Body of pancreas (tissue), 4 donors: ENCODE results near the gene SLC10A7. TPM values are rescaled to one million over a fixed set of nuclear protein-coding genes. Genes with fewer than 3 reads are reported as not detected.

ENCODE experiments used
- ATAC-seq: fragments of 150-250 bp; one replicate; pipeline ENCODE4 v1.9.1; 2016
- DNase-seq, 4 donors: peaks; one replicate each; pipeline ENCODE4 v3.0.0-alpha.2; 2019
- H3K27ac ChIP-seq, 4 donors: fragments of 200-600 bp; sonication (generic); 1 replicate in 3 of 4; 2 replicates in 1 of 4; pipeline versions ENCODE4 v1.5.1 to v1.6.1; 2016 to 2019; ENCODE audit warnings: mild to moderate bottlenecking in 1 of 4, mixed read lengths in 1 of 4, moderate library complexity in 1 of 4
- H3K27me3 ChIP-seq, 2 donors: fragments of 200-600 bp; sonication (generic); one replicate each; pipeline ENCODE4 v1.6.0; 2016; ENCODE audit warnings: mild to moderate bottlenecking in 1 of 2
- H3K36me3 ChIP-seq, 2 donors: fragments of 200-600 bp; sonication (generic); replicated peaks in 1 of 2; 2 replicates each; pipeline ENCODE4 v1.5.1; 2016; ENCODE audit warnings: low read depth in 2 of 2; ENCODE audit not compliant: insufficient read depth in 1 of 2
- H3K4me1 ChIP-seq: fragments of 200-600 bp; sonication (generic); one replicate; pipeline ENCODE4 v1.6.0; 2016
- H3K4me3 ChIP-seq, 2 donors: fragments of 200-600 bp; sonication (generic); 1 replicate in 1 of 2; 2 replicates in 1 of 2; pipeline ENCODE4 v1.5.1; 2016 to 2019
- H3K9me3 ChIP-seq, 3 donors: fragments of 200-600 bp; sonication (generic); 1 replicate in 2 of 3; 2 replicates in 1 of 3; pipeline ENCODE4 v1.5.1; 2016
- CTCF ChIP-seq, 7 experiments: fragments of 450-650 bp in 4 of 7; fragments of 200-600 bp in 3 of 7; sonication (generic) in 3 of 7; IDR thresholded peaks; one replicate each; pipeline ENCODE4 v1.5.1; 2016 to 2019; ENCODE audit warnings: antibody characterized with exemption in 7 of 7
- POLR2A ChIP-seq, 3 donors: fragments of 450-650 bp; IDR thresholded peaks; one replicate each; pipeline ENCODE4 v1.6.1; 2016; ENCODE audit warnings: antibody characterized with exemption in 3 of 3, mild to moderate bottlenecking in 2 of 3
- WGBS, 2 donors: methylation state at CpG; one replicate each; pipeline ENCODE4 v1.1.5; 2017; 5-methylcytosine and 5-hydroxymethylcytosine counted together
- intact Hi-C: fragments of 100-400 bp; cut with DNase I; formaldehyde crosslinking; loops from one replicate; pipeline ENCODE4 v1.15.1; 2023
- total RNA-seq, 2 donors: library from RNA; depleted of rRNA; stranded (reverse); fragments of >200 nt; gene quantifications; one replicate each; pipeline ENCODE4 v1.1.0, GENCODE V29; 2016

SLC10A7 gene
- total RNA-seq, 2 donors from 2014 or later: 10.4 to 13.5 TPM

DNA sequence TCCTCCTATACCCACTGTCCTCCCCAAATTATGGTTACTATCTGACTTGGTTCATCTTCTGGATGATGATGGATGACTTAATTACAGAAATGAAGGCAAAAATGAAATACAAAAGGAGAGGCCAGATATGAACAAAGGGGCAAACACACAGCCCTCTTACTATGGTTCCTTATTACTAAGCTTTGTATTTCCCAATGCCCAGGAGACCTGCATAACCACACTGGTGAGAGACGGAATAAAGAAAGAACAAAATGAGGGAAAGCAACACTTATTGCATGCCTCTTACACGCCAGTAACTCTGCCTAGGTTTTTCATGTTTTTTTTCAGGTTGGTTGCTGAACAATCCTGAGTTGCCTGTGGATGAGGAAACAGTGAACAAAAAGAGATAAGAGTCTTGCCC lies 120.5 kb downstream of the SLC10A7 start:
- 95 to 98% methylated on average over 2 of the region's 2 CpGs for WGBS, 2 donors
- intact Hi-C loops: no loop called here

DNA sequence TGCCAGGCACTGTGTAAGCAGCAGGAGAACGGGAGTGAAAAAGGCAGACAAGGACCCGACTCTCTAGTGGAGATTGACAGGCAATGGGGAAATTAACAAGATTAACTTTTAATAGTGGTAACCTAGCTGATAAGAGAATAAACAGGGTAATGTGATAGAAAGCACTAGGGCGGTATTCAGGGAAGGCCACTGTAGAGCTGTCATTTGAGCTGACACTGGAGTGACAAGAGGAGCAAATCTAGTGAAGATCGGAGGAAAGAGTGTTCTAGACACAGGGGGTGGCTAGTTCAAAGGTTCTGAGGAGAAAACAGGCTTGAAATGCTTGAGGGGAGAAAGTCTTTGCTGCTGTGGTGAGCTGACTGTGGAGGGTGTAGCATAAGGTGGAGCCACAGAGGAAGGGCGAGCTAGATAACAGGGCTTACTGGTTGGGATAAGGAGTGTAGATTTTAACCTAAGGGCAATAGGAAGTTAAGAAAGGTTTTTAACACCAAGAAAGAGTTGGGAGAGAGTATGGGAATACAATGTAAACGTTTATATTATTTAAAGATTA lies 122.8 kb downstream of the SLC10A7 start:
- no peaks in the 10 kb centered on the region for H3K9me3 ChIP-seq
- no peaks in the 10 kb centered on the region for H3K4me1 ChIP-seq
- 40% methylated on average over 6 of the region's 6 CpGs for WGBS, 2 donors
- no peaks in the 10 kb centered on the region for H3K36me3 ChIP-seq
- ATAC-seq (no peak), DNase-seq (no peak)
- no peak overlapping the region for H3K4me3 ChIP-seq
- H3K27ac ChIP-seq: no peak overlapping the region
- TF ChIP-seq POLR2A (IDR thresholded peaks at IDR 0.05) (no peak), CTCF (IDR thresholded peaks at IDR 0.05) (no peak)
- H3K27me3 ChIP-seq: no peaks in the 10 kb centered on the region
- intact Hi-C loops: no loop called here

More for the DNA sequence above, 120.5 kb downstream of the SLC10A7 start:
- no peak for ATAC-seq
- no peaks in the 10 kb centered on the region for H3K4me1 ChIP-seq
- TF ChIP-seq POLR2A (IDR thresholded peaks at IDR 0.05) (no peak), CTCF (IDR thresholded peaks at IDR 0.05) (no peak)
- H3K27me3 ChIP-seq: no peaks in the 10 kb centered on the region
- no peak overlapping the region for H3K27ac ChIP-seq
- no peaks in the 10 kb centered on the region for H3K36me3 ChIP-seq
- H3K4me3 ChIP-seq: no peak overlapping the region
- H3K9me3 ChIP-seq: no peaks in the 10 kb centered on the region
- no peak for DNase-seq

DNA sequence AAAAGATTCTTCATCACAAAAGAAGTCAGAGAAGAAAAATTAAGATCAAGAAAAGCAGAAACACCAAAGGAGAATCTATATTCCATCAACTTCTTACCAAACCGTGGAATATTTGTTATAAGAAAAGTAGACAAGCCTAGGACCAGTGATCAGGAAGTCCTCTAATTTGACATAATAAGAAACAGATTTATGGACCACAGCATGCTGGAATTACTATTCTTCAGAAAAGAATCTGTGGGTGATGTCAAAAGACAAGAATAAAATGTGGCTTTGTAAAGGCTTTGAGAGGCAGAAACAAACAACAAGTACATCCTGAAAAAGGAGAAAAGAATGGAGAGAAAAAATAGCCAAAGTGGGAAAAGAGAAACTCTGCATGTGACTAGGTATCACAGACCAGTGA lies 123.3 kb downstream of the SLC10A7 start:
- Histone ChIP-seq H3K9me3 (no peaks in the 10 kb centered on the region), H3K27ac (no peak overlapping the region), H3K4me3 (no peak overlapping the region), H3K4me1 (no peaks in the 10 kb centered on the region), H3K27me3 (no peaks in the 10 kb centered on the region), H3K36me3 (no peaks in the 10 kb centered on the region)
- TF ChIP-seq CTCF (IDR thresholded peaks at IDR 0.05): no peak
- no peak for TF ChIP-seq POLR2A (IDR thresholded peaks at IDR 0.05)
- intact Hi-C loops: no loop called here
- 79 to 86% methylated on average over 1 of the region's 1 CpG for WGBS, 2 donors
- ATAC-seq (no peak), DNase-seq (no peak)

DNA sequence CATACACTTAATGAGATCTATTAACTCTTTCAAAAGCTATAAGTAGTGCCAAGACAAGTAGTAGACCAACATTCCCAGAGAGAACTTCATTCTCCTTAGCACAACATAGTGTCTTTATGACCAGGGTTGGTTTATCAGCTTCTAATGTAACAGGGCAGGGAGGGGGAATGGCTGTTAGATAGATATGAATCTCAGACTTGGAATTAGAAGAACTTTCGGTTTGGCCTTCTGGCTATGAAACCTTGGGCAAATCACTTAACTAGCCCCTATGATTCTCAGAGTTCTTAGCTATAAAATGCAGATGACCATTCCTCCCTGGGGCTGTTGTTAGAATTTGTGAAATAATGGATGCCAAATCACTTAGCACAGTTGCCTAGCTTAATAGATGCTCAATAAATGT lies 132.2 kb downstream of the SLC10A7 start:
- 94 to 100% methylated on average over 1 of the region's 1 CpG for WGBS, 2 donors
- ATAC-seq (no peak), DNase-seq (no peak)
- Histone ChIP-seq H3K4me3 (no peak overlapping the region), H3K4me1 (no peaks in the 10 kb centered on the region), H3K27me3 (no peaks in the 10 kb centered on the region), H3K9me3 (no peaks in the 10 kb centered on the region), H3K36me3 (no peaks in the 10 kb centered on the region), H3K27ac (no peak overlapping the region)
- intact Hi-C loops: no loop called here
- TF ChIP-seq POLR2A (IDR thresholded peaks at IDR 0.05): no peak
- no peak for TF ChIP-seq CTCF (IDR thresholded peaks at IDR 0.05)

- WGBS, 2 donors: 21 to 31% methylated on average over 1 of the region's 1 CpG
- TF ChIP-seq POLR2A (IDR thresholded peaks at IDR 0.05) (no peak), CTCF (IDR thresholded peaks at IDR 0.05) (no peak)
- Histone ChIP-seq H3K27ac (no peak overlapping the region), H3K9me3 (no peaks in the 10 kb centered on the region), H3K27me3 (no peaks in the 10 kb centered on the region), H3K36me3 (no peaks in the 10 kb centered on the region), H3K4me3 (no peak overlapping the region), H3K4me1 (peaks cover 14% of the 10 kb centered on the region)
- no peak for ATAC-seq
- intact Hi-C loops: no loop called here
- no peak for DNase-seq
These were observed 139.5 kb downstream of the SLC10A7 start for GRCh38 chr4:146382194-146382593.
